NOMO-1 treated with DMSO at 0.1 percent for 48 hours (cell line): ENCODE results near the gene RASGRF2.

Source experiments
- DNase-seq: peaks from one replicate; lab custom pipeline; 2025; ENCODE audit not compliant: unreplicated experiment; lab: John Stamatoyannopoulos, UW

RASGRF2 gene

GRCh38 chr5:81194633-81195334 is 234.6 kb downstream of the RASGRF2 start:
- peak; percentile 79 for DNase-seq

- no peak for DNase-seq
Measured at GRCh38 chr5:81195335-81195929, 235.3 kb downstream of the RASGRF2 start.

GRCh38 chr5:81202655-81203054 is 242.5 kb downstream of the RASGRF2 start:
- DNase-seq, result no peak

GRCh38 chr5:81203729-81204128 is 243.6 kb downstream of the RASGRF2 start:
- no peak for DNase-seq

GRCh38 chr5:81204205-81204604 is 244.0 kb downstream of the RASGRF2 start:
- no peak for DNase-seq

- no peak for DNase-seq
Measured at GRCh38 chr5:81205058-81205457, 244.9 kb downstream of the RASGRF2 start.

- DNase-seq, result no peak
Measured at GRCh38 chr5:81207009-81207408, 246.8 kb downstream of the RASGRF2 start.

- DNase-seq, result no peak
Measured at GRCh38 chr5:81208904-81209303, 248.7 kb downstream of the RASGRF2 start.

GRCh38 chr5:81209386-81209785 is 249.2 kb downstream of the RASGRF2 start:
- no peak for DNase-seq

- DNase-seq, result no peak
Measured at GRCh38 chr5:81209869-81210493, 249.8 kb downstream of the RASGRF2 start.

GRCh38 chr5:81212211-81212751 is 252.1 kb downstream of the RASGRF2 start:
- no peak for DNase-seq

GRCh38 chr5:81213070-81213469 is 252.9 kb downstream of the RASGRF2 start:
- no peak for DNase-seq

GRCh38 chr5:81214848-81215247 is 254.7 kb downstream of the RASGRF2 start:
- no peak for DNase-seq

GRCh38 chr5:81216152-81216551 is 256.0 kb downstream of the RASGRF2 start:
- no peak for DNase-seq

GRCh38 chr5:81219389-81219788 is 259.2 kb downstream of the RASGRF2 start:
- no peak for DNase-seq

- DNase-seq, result no peak
Measured at GRCh38 chr5:81222285-81222684, 262.1 kb downstream of the RASGRF2 start.

GRCh38 chr5:81225463-81225862 is 265.3 kb downstream of the RASGRF2 start:
- no peak for DNase-seq

GRCh38 chr5:81226286-81226685 is 266.1 kb downstream of the RASGRF2 start:
- DNase-seq, result no peak

GRCh38 chr5:81226949-81227348 is 266.8 kb downstream of the RASGRF2 start:
- DNase-seq, result no peak

GRCh38 chr5:81228084-81228483 is 267.9 kb downstream of the RASGRF2 start:
- DNase-seq, result no peak

- DNase-seq, result no peak
Measured at GRCh38 chr5:81230416-81230815, 270.3 kb downstream of the RASGRF2 start.

- no peak for DNase-seq
Measured at GRCh38 chr5:81232464-81233079, 272.4 kb downstream of the RASGRF2 start.
